Activated T-helper 1 cell treated with anti-CD3 and anti-CD28 coated beads, Interleukin-12 subunit alpha, Interleukin-12 subunit beta, Interleukin-2, Interleukin-4 antibody, amounts not matched to agents 30 ng/mL and 10 ng/mL and 1 ng/mL, durations not matched to agents 14 hours and 24 hours and 36 hours (primary cell): Measurements from ENCODE around the gene MX1. TPM values are rescaled to one million over a fixed set of nuclear protein-coding genes. Genes with fewer than 3 reads are reported as not detected.

Experiments used
- DNase-seq: peaks from one replicate; pipeline ENCODE4 v3.0.0; 2021; ENCODE audit warnings: low spot score
- H3K27ac Mint-ChIP-seq: one replicate; pipeline ENCODE4 v1.8.0; 2021; ENCODE audit warnings: mild to moderate bottlenecking, mixed read lengths
- H3K27me3 Mint-ChIP-seq: one replicate; pipeline ENCODE4 v1.8.0; 2022; ENCODE audit warnings: mild to moderate bottlenecking, moderate library complexity, mixed read lengths; ENCODE audit not compliant: insufficient read depth
- H3K36me3 Mint-ChIP-seq: one replicate; pipeline ENCODE4 v1.8.0; 2021; ENCODE audit warnings: low read depth, mixed read lengths
- H3K4me1 Mint-ChIP-seq: one replicate; pipeline ENCODE4 v1.8.0; 2021; ENCODE audit warnings: low read depth, mixed read lengths
- H3K4me3 Mint-ChIP-seq: one replicate; pipeline ENCODE4 v1.8.0; 2021; ENCODE audit warnings: mild to moderate bottlenecking, moderate library complexity, mixed read lengths
- H3K9me3 Mint-ChIP-seq: one replicate; pipeline ENCODE4 v1.8.0; 2021; ENCODE audit warnings: mixed read lengths
- intact Hi-C: fragments of 100-400 bp; cut with micrococcal nuclease; formaldehyde crosslinking; loops from one replicate; pipeline ENCODE4 v1.15.1; 2024
- total RNA-seq: library from RNA; stranded (reverse); gene quantifications from 2 replicates; pipeline ENCODE4 v1.2.3, GENCODE V29; 2022

Gene MX1
- total RNA-seq, 1 donor from 2014 or later: 92.8 TPM

DNA sequence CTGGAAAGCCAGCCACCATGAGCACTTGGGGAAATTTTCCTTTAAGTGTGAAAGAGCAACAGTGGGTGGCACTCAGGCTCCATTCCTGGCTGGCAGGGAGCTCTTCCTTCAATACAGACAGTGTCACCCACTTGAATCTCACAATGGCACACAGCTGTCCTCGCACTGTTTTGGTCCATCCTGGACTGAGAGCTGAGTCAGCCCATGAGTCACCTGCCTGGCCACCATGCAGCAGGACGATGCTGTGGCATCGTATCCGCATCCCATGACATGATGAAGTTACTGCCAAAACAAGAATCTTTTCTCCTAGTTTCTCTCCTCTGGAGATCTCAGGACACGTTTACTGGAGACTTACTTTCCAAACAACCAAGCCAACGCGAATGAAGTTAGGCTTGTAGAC, 75.9 kb downstream of the MX1 start:
- intact Hi-C loops: no loop called here
- Mint-ChIP-seq H3K9me3 (no peaks in the 10 kb centered on the region), H3K4me1 (no peaks in the 10 kb centered on the region)

DNA sequence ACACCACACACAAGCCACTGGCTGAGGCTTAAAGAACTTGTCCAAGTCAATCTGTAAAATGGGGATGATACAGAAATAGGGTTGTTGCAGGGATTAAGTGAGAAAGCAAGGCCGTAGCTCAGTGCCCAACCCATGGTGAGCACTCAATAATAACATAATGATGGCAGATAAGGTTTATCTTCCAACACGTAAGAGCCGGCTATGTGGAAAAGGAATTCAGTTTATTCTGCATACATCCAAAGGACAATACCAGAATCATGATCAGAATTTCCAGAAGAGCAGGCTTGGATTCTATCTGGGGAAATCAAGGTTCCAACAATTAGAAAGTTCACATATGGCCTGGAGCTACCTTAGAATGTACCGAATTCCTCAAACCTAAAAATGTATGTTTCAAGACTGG, 77.3 kb downstream of the MX1 start:
- Mint-ChIP-seq H3K4me3 (no peak overlapping the region), H3K36me3 (no peaks in the 10 kb centered on the region), H3K4me1 (no peaks in the 10 kb centered on the region), H3K9me3 (no peaks in the 10 kb centered on the region), H3K27me3 (peaks cover 32% of the 10 kb centered on the region), H3K27ac (no peak overlapping the region)
- intact Hi-C loops: no loop called here
- no peak for DNase-seq

More for the DNA sequence above, 75.9 kb downstream of the MX1 start:
- H3K27ac Mint-ChIP-seq: no peak overlapping the region
- H3K36me3 Mint-ChIP-seq: no peaks in the 10 kb centered on the region
- H3K27me3 Mint-ChIP-seq: peaks cover 30% of the 10 kb centered on the region
- DNase-seq: no peak
- no peak overlapping the region for H3K4me3 Mint-ChIP-seq

DNA sequence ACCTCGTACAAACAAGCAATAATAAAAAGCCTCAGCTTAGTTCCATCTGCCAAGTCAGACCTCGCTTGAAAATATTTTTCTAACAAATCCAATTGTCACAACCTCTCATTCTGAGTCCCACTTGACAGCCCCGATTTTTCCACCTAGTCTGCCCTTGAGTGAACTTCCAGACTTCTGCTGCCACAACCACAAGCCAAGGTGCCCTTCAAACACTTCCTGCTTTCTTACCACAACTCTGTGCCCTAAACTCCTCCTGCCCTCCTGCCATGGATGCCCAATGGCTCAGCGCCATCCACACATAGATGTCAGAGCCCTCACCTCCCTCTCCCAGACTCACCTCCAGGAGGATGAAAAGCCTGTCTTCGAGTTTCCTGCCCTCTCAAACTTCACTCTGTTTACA, 78.0 kb downstream of the MX1 start:
- H3K36me3 Mint-ChIP-seq: no peaks in the 10 kb centered on the region
- H3K4me1 Mint-ChIP-seq: no peaks in the 10 kb centered on the region
- H3K27me3 Mint-ChIP-seq: peaks cover 34% of the 10 kb centered on the region
- no peaks in the 10 kb centered on the region for H3K9me3 Mint-ChIP-seq
- H3K27ac Mint-ChIP-seq: no peak overlapping the region
- intact Hi-C loops: no loop called here
- DNase-seq: no peak
- H3K4me3 Mint-ChIP-seq: no peak overlapping the region

DNA sequence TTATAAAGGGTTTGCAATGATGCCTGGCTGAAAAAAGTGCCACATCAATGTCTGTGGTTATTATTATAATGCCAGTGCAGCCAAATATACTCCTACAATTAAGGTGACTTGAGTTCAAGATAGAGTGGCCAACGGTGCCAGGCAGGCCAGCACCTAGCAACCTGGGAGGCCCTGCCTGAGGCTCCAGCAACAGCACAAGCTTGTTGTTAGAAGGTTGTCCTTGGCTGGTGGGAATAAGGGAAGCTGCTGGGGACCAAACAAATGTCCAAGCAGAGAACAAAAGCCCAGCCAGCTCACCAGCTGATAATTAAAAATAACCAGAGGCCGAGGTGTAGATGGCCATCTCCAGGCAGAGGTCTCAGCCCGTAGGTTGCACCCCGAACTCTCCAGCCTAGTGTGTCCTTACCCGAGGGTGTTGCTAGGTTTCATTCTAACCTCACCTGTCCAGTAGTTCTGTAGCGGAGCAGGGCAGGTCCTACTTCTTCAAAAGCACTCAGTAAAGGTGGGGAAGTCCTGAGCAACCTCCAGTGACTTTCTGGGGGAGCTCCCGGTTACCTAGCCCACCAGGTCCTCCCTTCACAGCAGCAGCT, 80.1 kb downstream of the MX1 start:
- H3K4me1 Mint-ChIP-seq: no peaks in the 10 kb centered on the region
- H3K9me3 Mint-ChIP-seq: no peaks in the 10 kb centered on the region
- H3K27ac Mint-ChIP-seq: no peak overlapping the region
- peaks cover 38% of the 10 kb centered on the region for H3K27me3 Mint-ChIP-seq
- H3K36me3 Mint-ChIP-seq: no peaks in the 10 kb centered on the region
- H3K4me3 Mint-ChIP-seq: no peak overlapping the region
- intact Hi-C loops: no loop called here
- DNase-seq: no peak

DNA sequence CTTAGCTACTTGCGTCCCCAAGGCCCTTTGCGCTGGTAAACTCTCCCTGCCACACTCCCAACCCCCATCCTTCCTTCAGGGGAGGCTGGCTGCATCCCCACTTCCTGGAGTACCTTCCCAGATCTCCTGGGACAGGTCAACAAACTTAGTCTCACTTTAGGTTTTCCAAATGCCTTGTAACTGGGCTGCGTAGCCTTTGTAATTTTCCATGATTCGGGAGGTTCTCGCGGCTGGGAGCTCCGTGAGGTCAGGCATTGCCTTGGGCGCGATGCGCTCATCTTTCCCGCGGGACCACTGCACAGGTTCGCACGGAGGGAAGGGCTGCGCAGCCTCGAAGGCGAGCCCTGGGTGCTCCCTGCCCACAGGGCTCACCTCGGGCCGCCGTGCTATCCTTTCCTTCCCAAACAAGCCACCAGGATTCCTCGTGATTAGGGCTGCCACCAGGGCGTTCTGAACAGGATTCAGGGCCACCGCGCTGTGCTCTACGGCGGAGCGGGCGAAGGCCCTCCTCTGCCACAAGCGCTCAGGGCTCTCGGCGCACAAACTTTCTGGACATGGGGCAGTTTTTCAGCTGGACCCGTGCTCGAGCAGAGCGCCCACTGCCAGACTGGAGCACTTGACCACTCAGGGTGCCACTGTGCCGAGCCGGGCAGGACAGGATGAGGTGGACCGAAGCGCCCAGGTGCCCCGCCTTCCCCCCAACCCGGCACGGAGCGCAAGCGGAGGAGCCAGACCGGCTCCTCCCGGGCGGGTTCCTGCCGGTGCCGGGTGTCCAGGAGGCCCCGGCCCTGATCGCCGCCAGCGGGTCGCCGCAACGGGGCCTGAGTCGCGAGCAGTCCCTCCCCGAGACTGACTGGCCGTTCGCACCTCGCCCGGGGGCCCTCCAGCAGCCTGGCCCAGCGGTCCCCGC, 80.8 kb downstream of the MX1 start:
- no peak overlapping the region for H3K4me3 Mint-ChIP-seq
- H3K4me1 Mint-ChIP-seq: no peaks in the 10 kb centered on the region
- peaks cover 40% of the 10 kb centered on the region for H3K27me3 Mint-ChIP-seq
- H3K9me3 Mint-ChIP-seq: no peaks in the 10 kb centered on the region
- no peaks in the 10 kb centered on the region for H3K36me3 Mint-ChIP-seq
- no peak overlapping the region for H3K27ac Mint-ChIP-seq
- intact Hi-C loops: no loop called here
- no peak for DNase-seq

DNA sequence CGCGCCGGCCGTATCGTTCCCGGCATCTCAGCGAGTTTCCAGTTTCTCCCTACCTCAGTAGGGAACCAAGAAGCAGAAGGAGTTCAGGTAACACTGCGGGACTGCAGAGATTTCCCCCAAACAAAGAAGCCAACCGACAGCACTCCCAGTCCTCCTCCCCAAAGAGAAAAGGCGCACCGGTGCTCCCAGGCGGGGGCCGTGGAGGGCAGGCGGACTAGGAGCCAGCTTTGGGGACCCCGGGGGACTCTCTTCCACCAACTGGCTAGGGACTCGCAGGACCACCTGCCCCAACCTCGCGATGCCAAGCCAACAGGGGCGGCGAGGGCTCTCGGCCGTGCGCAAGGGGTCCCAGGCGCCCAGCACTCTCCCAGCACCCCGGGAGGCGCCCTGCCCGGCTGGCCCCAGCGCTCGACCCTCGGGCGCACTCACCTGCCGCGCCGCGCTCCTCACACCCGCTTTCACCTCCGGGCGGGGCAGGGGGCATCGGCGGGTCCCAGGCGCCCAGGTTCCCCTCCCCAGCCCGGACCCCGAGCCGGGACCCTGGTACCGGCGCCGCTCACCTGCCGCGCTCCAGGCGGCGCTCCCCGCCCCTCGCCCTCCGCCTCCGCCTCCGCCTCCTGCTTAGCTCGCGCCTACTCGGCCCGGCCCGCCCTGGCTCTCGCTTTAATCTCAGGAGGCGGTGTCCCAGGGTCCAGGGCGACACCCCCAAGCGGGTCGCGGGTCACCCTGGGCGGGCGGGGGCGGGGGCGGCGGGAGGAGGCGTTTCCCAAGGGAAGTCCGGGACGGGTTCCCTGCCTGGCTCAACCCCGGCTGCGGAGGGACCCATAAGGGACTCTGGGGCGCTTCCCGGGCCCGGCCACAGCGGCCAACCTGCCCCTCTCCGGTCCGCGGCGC, 81.7 kb downstream of the MX1 start, which contains the start of gene TMPRSS2:
TMPRSS2 (minus strand) TSS at position 638 of the 894 bp plus-strand sequence. CDS start 10,025 bp downstream, outside the sequence.
- Mint-ChIP-seq H3K27me3 (peaks cover 35% of the 10 kb centered on the region), H3K4me1 (no peaks in the 10 kb centered on the region), H3K36me3 (no peaks in the 10 kb centered on the region), H3K27ac (no peak within 1 kb of the TSS), H3K4me3 (no peak within 1 kb of the TSS), H3K9me3 (no peaks in the 10 kb centered on the region)
- intact Hi-C loops: no loop called here
- no peak for DNase-seq

DNA sequence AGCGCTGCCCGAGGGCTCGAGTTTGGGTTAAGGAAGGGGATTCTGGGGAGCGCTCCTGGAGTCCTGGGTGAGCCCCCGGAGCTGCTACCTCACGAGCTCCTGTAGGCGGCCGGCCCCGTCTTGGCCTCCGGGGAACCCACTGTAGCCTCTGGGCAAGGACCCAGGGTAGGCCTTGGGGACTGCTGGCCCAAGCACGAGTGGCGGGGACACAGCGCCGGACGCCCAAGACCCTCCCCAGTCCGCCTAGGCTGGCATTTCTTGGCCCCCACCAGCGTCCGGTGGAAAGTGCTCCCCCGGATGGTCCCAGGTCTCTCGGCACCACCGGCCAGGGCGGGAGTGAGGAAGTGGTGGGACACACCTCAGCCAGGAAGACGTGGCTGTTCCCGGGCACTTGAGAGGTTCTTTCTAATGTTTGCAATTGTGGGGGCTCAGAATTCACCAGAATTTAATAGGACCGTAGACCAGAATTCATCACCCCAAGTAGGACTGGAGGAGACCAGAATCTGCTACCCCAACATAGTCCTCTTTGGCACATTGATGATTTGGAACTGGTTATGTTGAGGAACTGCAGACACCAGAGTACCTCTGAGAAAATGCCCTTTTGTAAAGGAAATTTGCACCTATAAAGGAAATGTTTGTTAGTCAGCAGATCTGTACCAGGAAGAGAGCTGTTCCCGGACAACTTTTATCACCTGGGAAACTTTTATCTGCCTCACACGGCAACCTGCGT, 82.5 kb downstream of the MX1 start:
- H3K4me3 Mint-ChIP-seq: no peak overlapping the region
- intact Hi-C loops: no loop called here
- H3K27ac Mint-ChIP-seq: no peak overlapping the region
- H3K4me1 Mint-ChIP-seq: no peaks in the 10 kb centered on the region
- no peak for DNase-seq
- no peaks in the 10 kb centered on the region for H3K36me3 Mint-ChIP-seq
- H3K27me3 Mint-ChIP-seq: peaks cover 36% of the 10 kb centered on the region
- no peaks in the 10 kb centered on the region for H3K9me3 Mint-ChIP-seq

Other genes starting within 250 kb of the MX1 start
- gene FAM3B, start 109.4 kb upstream of the MX1 start, total RNA-seq: not detected in 2 replicates
- 8.2 and 9.4 TPM in 2 replicates for gene MX2, start 64.2 kb upstream of the MX1 start, total RNA-seq
- gene TMPRSS2, start 81.9 kb downstream of the MX1 start, total RNA-seq: not detected in 2 replicates